ENCODE results near the gene SLC4A5.

SLC4A5 gene

GRCh38 chr2:74314107-74314506 lies 29.1 kb downstream of the SLC4A5 start:
- no peak for DNase-seq

GRCh38 chr2:74313497-74313896 lies 29.7 kb downstream of the SLC4A5 start:
- DNase-seq = no peak

- no peak for DNase-seq
These were observed 30.3 kb downstream of the SLC4A5 start for GRCh38 chr2:74312913-74313312.

- no peak for DNase-seq
These were observed 35.5 kb downstream of the SLC4A5 start for GRCh38 chr2:74307720-74308119.

GRCh38 chr2:74304332-74305148 lies 38.7 kb downstream of the SLC4A5 start:
- DNase-seq = no peak

- DNase-seq = no peak
These were observed 40.4 kb downstream of the SLC4A5 start for GRCh38 chr2:74302865-74303264.

GRCh38 chr2:74301262-74301661 lies 42.0 kb downstream of the SLC4A5 start:
- DNase-seq = no peak

GRCh38 chr2:74300506-74300905 lies 42.7 kb downstream of the SLC4A5 start:
- no peak for DNase-seq

- no peak for DNase-seq
These were observed 45.3 kb downstream of the SLC4A5 start for GRCh38 chr2:74297950-74298349.

GRCh38 chr2:74297391-74297790 lies 45.8 kb downstream of the SLC4A5 start:
- no peak for DNase-seq

GRCh38 chr2:74293191-74293991 lies 49.8 kb downstream of the SLC4A5 start:
- DNase-seq = no peak

GRCh38 chr2:74292751-74293150 lies 50.5 kb downstream of the SLC4A5 start:
- no peak for DNase-seq

GRCh38 chr2:74291886-74292621 lies 51.2 kb downstream of the SLC4A5 start:
- DNase-seq = no peak

- DNase-seq = no peak
These were observed 52.0 kb downstream of the SLC4A5 start for GRCh38 chr2:74291218-74291544.

- no peak for DNase-seq
These were observed 52.6 kb downstream of the SLC4A5 start for GRCh38 chr2:74290466-74291217.

- no peak for DNase-seq
These were observed 53.1 kb downstream of the SLC4A5 start for GRCh38 chr2:74290066-74290465.

GRCh38 chr2:74286725-74287124 lies 56.5 kb downstream of the SLC4A5 start:
- no peak for DNase-seq

GRCh38 chr2:74281141-74281975 lies 61.9 kb downstream of the SLC4A5 start:
- no peak for DNase-seq

GRCh38 chr2:74278694-74279093 lies 64.5 kb downstream of the SLC4A5 start:
- no peak for DNase-seq

GRCh38 chr2:74278176-74278575 lies 65.0 kb downstream of the SLC4A5 start:
- no peak for DNase-seq

- DNase-seq = no peak
These were observed 68.0 kb downstream of the SLC4A5 start for GRCh38 chr2:74275228-74275627.

Measured in hypothalamus (tissue), 51 donors.